Keratinocyte (primary cell): ENCODE measurements around the gene HOXA6.

Experiments used
- EZH2 ChIP-seq: IDR thresholded peaks from one replicate; pipeline ENCODE4 v1.6.1; 2012; ENCODE audit warnings: inconsistent platforms, mild to moderate bottlenecking, low read length, moderate library complexity
- TF ChIP-seq, protein P1 (sequence below), 3 experiments: IDR thresholded peaks in 1 of 3; conservative IDR thresholded peaks in 1 of 3; optimal IDR thresholded peaks in 1 of 3; 2 replicates in 2 of 3; 3 replicates in 1 of 3; pipeline versions ENCODE3 to v1.5.1; 2011; ENCODE audit warnings: low read length in 3 of 3, mild to moderate bottlenecking in 3 of 3, moderate library complexity in 2 of 3, control low read depth in 1 of 3, inconsistent platforms in 1 of 3; ENCODE audit not compliant: insufficient read depth in 2 of 3; ENCODE audit errors: extremely low read depth in 1 of 3

DNA sequence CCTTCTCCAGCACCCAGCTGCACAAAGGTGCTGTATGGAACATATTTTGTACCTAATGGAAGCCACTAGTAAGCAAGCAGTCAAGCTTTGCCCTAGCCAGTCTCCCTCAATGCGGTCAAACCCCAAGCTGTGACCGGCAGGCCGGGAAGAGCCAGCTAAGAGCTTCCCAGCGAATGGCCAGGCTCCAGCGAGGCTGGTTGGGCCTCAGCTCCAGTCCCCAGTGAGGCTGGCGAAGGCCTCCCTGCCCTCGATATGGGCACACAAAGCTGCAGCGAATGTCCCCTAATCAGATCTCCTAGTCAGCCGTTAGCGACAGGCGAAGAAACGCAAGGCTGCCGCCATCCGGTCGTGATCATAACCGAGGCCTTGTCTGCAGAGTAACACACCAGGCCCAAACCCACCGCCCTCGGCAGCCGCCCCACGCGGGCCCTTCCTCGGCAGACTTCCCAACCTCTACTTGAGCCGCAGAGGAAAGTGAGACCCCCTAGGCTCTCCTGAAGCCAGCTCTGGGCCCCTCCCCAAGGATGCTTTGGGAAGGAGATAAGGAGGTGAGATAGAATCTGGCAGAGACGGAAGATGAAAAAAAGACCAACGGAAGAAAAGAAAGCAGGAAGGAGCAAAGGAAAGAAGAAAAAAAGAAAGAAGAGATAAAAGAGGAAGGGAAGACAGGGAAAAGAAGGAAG, 20.8 kb upstream of the HOXA6 start:
- no peak for TF ChIP-seq EZH2
- TF ChIP-seq, protein P1, sequence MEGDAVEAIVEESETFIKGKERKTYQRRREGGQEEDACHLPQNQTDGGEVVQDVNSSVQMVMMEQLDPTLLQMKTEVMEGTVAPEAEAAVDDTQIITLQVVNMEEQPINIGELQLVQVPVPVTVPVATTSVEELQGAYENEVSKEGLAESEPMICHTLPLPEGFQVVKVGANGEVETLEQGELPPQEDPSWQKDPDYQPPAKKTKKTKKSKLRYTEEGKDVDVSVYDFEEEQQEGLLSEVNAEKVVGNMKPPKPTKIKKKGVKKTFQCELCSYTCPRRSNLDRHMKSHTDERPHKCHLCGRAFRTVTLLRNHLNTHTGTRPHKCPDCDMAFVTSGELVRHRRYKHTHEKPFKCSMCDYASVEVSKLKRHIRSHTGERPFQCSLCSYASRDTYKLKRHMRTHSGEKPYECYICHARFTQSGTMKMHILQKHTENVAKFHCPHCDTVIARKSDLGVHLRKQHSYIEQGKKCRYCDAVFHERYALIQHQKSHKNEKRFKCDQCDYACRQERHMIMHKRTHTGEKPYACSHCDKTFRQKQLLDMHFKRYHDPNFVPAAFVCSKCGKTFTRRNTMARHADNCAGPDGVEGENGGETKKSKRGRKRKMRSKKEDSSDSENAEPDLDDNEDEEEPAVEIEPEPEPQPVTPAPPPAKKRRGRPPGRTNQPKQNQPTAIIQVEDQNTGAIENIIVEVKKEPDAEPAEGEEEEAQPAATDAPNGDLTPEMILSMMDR (optimal IDR thresholded peaks at IDR 0.05 in 1 of 3, IDR thresholded peaks at IDR 0.05 in 1 of 3, conservative IDR thresholded peaks at IDR 0.05 in 1 of 3; ENCODE audit: extremely low read depth in 1 of 3, insufficient read depth in 2 of 3, low read length in 3 of 3) = no peak
